Motor neuron (in vitro differentiated cells): ENCODE data around the gene SMARCD3. TPM values are rescaled to one million over a fixed set of nuclear protein-coding genes. Genes with fewer than 3 reads are reported as not detected.
A peak's percentile ranks its signal among the peaks of the same experiment; 100 is the strongest.

ENCODE experiments used
- ATAC-seq, 8 experiments: fragments of 200-7000 bp; cut with Tn5 transposase; replicated peaks in 6 of 8; 2 replicates each; pipeline ENCODE4 v1.8.0; 2021; ENCODE audit warnings: mild to moderate bottlenecking in 8 of 8, moderate library complexity in 8 of 8
- H3K27ac ChIP-seq, 2 donors: fragments of 250-450 bp; sonication (Bioruptor Pico); 2 replicates each; pipeline ENCODE4 v1.9.0; 2021; ENCODE audit warnings: antibody characterized with exemption in 2 of 2, mild to moderate bottlenecking in 2 of 2, moderate library complexity in 1 of 2
- H3K4me1 ChIP-seq, 2 donors: fragments of 250-450 bp; sonication (Bioruptor Pico); replicated peaks in 1 of 2; 2 replicates each; pipeline ENCODE4 v1.6.1; 2021; ENCODE audit warnings: antibody characterized with exemption in 2 of 2, mild to moderate bottlenecking in 2 of 2, moderate library complexity in 1 of 2
- H3K4me3 ChIP-seq, 5 donors: fragments of 250-450 bp; sonication (Bioruptor Pico); 2 replicates each; pipeline ENCODE4 v1.9.0; 2021; ENCODE audit warnings: antibody characterized with exemption in 5 of 5, mild to moderate bottlenecking in 5 of 5, moderate library complexity in 4 of 5
- WGBS, 10 experiments: fragments of 450-650 bp; shearing (Covaris generic); methylation state at CpG; one replicate each; pipeline ENCODE4 v1.0.0; 2022; 5-methylcytosine and 5-hydroxymethylcytosine counted together
- in situ Hi-C, 9 experiments: fragments of 400-800 bp; cut with MboI; loops; one replicate each; pipeline ENCODE4 v1.15.0; 2021; ENCODE audit warnings: low sequenced_read_pairs in 9 of 9, low pct_unique_long_range_greater_than_20kb in 2 of 9; ENCODE audit not compliant: unreplicated experiment in 9 of 9
- total RNA-seq, 8 experiments: library from RNA; unstranded; fragments of 300-600 nt; gene quantifications; 2 replicates each; pipeline versions ENCODE4 v1.2.3 to v1.2.4, GENCODE V29; 2022

Gene SMARCD3
- total RNA-seq, 8 experiments from 2014 or later = 12.8 to 88.7 (median 35.0) TPM

- Histone ChIP-seq H3K4me3 (no peak overlapping the region), H3K4me1 (peaks cover 0 to 12% of the 10 kb centered on the region in 2 donors), H3K27ac (no peak overlapping the region)
- in situ Hi-C loops = no loop called here
- ATAC-seq = no peak
- WGBS, 10 experiments = 40 to 82% (median 80%) methylated on average over 1 to 5 of the region's 8 CpGs; no CpG with 5 or more reads in 3 of the 10 experiments
Measured at GRCh38 chr7:151277631-151278030, 29.1 kb upstream of the SMARCD3 start.

GRCh38 chr7:151276666-151277590 lies 28.4 kb upstream of the SMARCD3 start:
- WGBS, 10 experiments = 11 to 65% (median 20%) methylated on average over 1 to 8 of the region's 63 CpGs; no CpG with 5 or more reads in 6 of the 10 experiments
- Histone ChIP-seq H3K4me1 (peaks cover 0 to 12% of the 10 kb centered on the region in 2 donors), H3K4me3 (peak overlapping the region; percentile 37 to 69 (median 47)), H3K27ac (no peak overlapping the region)
- ATAC-seq = peak; percentile 87 to 95 (median 92)
- in situ Hi-C loops = no loop called here

- 14 to 83% (median 30%) methylated on average over 1 to 2 of the region's 10 CpGs; no CpG with 5 or more reads in 7 of the 10 experiments for WGBS, 10 experiments
- H3K4me1 ChIP-seq = peaks cover 0 to 8% of the 10 kb centered on the region in 2 donors
- peak overlapping the region in 1 of 5 donors; percentile 56 for H3K4me3 ChIP-seq
- no peak overlapping the region for H3K27ac ChIP-seq
- ATAC-seq = peak in 1 of 8 experiments; percentile 13
- in situ Hi-C loops = no loop called here
Measured at GRCh38 chr7:151275813-151276577, 27.5 kb upstream of the SMARCD3 start.

DNA sequence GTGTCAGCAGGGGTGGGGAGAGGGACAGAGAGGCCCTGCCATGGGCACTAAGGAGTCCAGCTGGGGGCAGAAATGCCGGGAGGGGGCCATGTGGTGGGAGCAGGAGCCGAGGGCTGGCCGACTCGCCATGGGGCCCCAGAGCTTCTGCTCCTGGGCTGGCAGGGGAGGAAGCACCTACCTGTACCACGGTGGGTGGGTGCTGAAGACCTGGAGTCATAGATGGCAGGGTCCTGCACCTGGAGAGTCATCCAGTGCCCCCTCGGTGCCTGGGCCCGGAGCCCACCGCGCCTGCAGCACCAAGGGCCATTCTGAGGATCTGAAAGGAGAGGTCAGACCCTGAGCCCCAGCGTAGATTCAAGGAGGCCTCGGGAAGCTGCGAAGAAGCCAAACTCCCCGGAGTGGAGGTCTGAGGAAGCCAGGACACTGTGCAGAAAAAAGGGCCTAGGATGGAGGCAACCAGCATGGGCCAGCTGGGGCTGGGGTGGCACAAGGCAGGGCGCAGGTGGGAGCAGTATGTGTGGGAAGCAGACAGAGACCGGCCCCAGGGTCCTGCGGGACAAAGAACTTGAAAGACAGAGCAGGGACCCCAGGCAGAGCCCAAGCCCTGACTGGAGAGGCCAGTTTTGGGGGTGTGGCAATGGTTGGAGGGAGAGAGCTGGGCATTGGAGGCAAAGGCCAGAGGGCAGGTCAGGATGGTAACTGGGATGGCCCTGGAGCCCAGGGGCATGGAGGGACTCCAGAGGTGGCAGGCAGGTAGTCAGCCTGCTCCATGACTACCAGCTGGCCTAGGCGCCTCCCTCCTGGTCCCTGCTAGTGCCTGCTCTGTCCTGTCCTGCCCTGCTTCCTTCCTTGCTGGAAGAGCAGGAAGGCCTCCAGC lies 26.7 kb upstream of the SMARCD3 start:
- ATAC-seq = no peak
- in situ Hi-C loops = no loop called here
- Histone ChIP-seq H3K27ac (no peak overlapping the region), H3K4me1 (peaks cover 0 to 3% of the 10 kb centered on the region in 2 donors), H3K4me3 (no peak overlapping the region)
- 40 to 75% (median 70%) methylated on average over 2 to 9 of the region's 17 CpGs; no CpG with 5 or more reads in 6 of the 10 experiments for WGBS, 10 experiments

GRCh38 chr7:151274396-151274795 lies 25.9 kb upstream of the SMARCD3 start:
- Histone ChIP-seq H3K4me1 (peaks cover 0 to 3% of the 10 kb centered on the region in 2 donors), H3K27ac (no peak overlapping the region), H3K4me3 (no peak overlapping the region)
- no peak for ATAC-seq
- in situ Hi-C loops = no loop called here
- 53 to 95% (median 83%) methylated on average over 1 to 6 of the region's 9 CpGs; no CpG with 5 or more reads in 5 of the 10 experiments for WGBS, 10 experiments

GRCh38 chr7:151273651-151274390 lies 25.3 kb upstream of the SMARCD3 start:
- H3K4me3 ChIP-seq = no peak overlapping the region
- in situ Hi-C loops = no loop called here
- no peak for ATAC-seq
- H3K4me1 ChIP-seq = peaks cover 0 to 3% of the 10 kb centered on the region in 2 donors
- no peak overlapping the region for H3K27ac ChIP-seq
- 14 to 83% (median 26%) methylated on average over 1 to 3 of the region's 9 CpGs; no CpG with 5 or more reads in 7 of the 10 experiments for WGBS, 10 experiments

- ATAC-seq = no peak
- no peak overlapping the region for H3K27ac ChIP-seq
- peaks cover 0 to 3% of the 10 kb centered on the region in 2 donors for H3K4me1 ChIP-seq
- 78 to 93% (median 80%) methylated on average over 1 to 6 of the region's 7 CpGs; no CpG with 5 or more reads in 5 of the 10 experiments for WGBS, 10 experiments
- no peak overlapping the region for H3K4me3 ChIP-seq
- in situ Hi-C loops = no loop called here
Measured at GRCh38 chr7:151272877-151273276, 24.4 kb upstream of the SMARCD3 start.

- peak in 2 of 8 experiments; percentile 8 to 22 for ATAC-seq
- WGBS, 10 experiments = 15 to 90% (median 41%) methylated on average over 2 to 10 of the region's 10 CpGs; no CpG with 5 or more reads in 3 of the 10 experiments
- H3K4me1 ChIP-seq = peaks cover 0 to 3% of the 10 kb centered on the region in 2 donors
- in situ Hi-C loops = no loop called here
- H3K4me3 ChIP-seq = no peak overlapping the region
- H3K27ac ChIP-seq = no peak overlapping the region
Measured at GRCh38 chr7:151272405-151272804, 23.9 kb upstream of the SMARCD3 start.

DNA sequence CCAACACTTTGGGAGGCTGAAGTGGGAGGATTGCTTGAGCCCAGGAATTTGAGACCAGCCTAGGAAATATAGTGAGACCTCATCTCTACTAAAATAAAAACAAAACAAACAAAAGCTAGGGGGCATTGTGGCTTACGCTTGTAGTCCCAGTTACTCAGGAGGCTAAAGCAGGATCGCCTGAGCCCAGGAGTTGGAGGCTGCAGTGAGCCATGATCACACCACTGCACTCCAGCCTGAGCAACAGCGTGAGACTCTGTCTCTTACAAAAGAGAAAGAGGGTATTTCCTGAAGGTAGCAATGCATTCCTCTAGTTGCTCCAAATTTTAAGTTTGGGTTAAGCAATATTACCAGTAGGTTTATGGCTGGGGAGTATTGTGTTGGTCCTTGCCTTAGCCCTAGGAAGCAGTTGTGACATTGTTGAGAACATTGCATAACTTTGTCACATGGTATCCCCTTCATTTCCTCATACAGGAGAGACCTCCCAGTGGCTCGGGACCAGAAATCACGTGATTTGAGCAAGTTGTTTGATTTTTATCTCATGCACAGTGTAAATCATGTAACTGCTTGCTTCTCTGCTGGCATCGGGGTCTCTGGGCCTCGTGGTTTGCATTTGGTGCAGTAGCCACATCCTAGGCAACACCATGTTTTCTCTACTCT lies 23.3 kb upstream of the SMARCD3 start:
- WGBS, 10 experiments = 30 to 89% (median 64%) methylated on average over 3 to 7 of the region's 7 CpGs; no CpG with 5 or more reads in 1 of the 10 experiments
- no peak overlapping the region for H3K4me3 ChIP-seq
- peak; percentile 28 to 73 (median 46) for ATAC-seq
- peaks cover 0 to 3% of the 10 kb centered on the region in 2 donors for H3K4me1 ChIP-seq
- no peak overlapping the region for H3K27ac ChIP-seq
- in situ Hi-C loops = no loop called here

- in situ Hi-C loops = no loop called here
- 20 to 90% (median 81%) methylated on average over 1 to 9 of the region's 10 CpGs; no CpG with 5 or more reads in 4 of the 10 experiments for WGBS, 10 experiments
- Histone ChIP-seq H3K4me1 (no peaks in the 10 kb centered on the region), H3K4me3 (no peak overlapping the region), H3K27ac (no peak overlapping the region)
- no peak for ATAC-seq
Measured at GRCh38 chr7:151269511-151269910, 21.0 kb upstream of the SMARCD3 start.

DNA sequence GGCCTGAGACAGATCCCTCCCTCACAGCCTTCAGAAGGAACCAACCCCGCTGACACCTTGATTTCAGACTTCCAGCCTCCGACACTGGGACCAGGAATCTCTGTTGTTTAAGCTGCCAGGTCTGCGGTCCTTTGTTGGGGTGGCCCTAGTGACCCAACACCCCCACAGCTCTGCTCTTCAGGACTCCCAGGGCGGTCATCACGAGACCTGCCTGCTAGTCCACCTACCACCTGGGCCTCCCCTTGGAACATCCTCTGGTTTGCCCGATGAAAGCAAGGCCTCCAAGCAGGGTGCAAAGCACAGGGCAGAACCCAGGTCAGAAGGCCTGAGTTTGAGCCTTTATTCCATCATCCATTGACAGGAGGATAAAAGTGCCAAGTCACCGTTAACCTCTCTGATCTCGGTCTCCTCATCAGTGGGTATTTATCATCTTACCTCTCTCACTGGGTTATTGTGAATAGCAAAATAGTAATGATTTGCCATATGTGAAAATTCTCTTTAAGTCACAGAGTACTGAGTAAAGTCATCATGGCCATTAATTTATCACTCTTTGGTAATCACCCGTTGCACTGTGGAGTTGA lies 16.9 kb upstream of the SMARCD3 start:
- 56 to 97% (median 81%) methylated on average over 3 to 7 of the region's 9 CpGs; no CpG with 5 or more reads in 3 of the 10 experiments for WGBS, 10 experiments
- no peak for ATAC-seq

More for the DNA sequence above, 16.9 kb upstream of the SMARCD3 start:
- in situ Hi-C loops = no loop called here
- no peak overlapping the region for H3K27ac ChIP-seq
- H3K4me3 ChIP-seq = no peak overlapping the region
- H3K4me1 ChIP-seq = no peaks in the 10 kb centered on the region
